K562 (cell line): ENCODE data around the gene REC8. TPM values are rescaled to one million over a fixed set of nuclear protein-coding genes. Genes with fewer than 3 reads are reported as not detected.

ENCODE experiments used
- CBFA2T3 ChIP-seq: fragments of 450-650 bp; IDR thresholded peaks from 2 replicates; pipeline ENCODE4 v1.6.1; 2017
- CXXC5 ChIP-seq: fragments of 250-450 bp; sonication (Bioruptor Pico); IDR thresholded peaks from 2 replicates; pipeline ENCODE4 v1.8.0; 2022; ENCODE audit warnings: inconsistent platforms, mild to moderate bottlenecking, moderate library complexity
- DEAF1 ChIP-seq: fragments of 450-650 bp; formaldehyde crosslinking; IDR thresholded peaks from 2 replicates; pipeline ENCODE4 v1.4.0; 2020; ENCODE audit warnings: mild to moderate bottlenecking, moderate library complexity
- ETV1 ChIP-seq: fragments of 450-650 bp; conservative IDR thresholded peaks from 2 replicates; pipeline ENCODE4 v1.6.1; 2016; ENCODE audit warnings: missing genetic modification characterization, control low read depth, low read depth, missing compliant biosample characterization
- HSF4 ChIP-seq: fragments of 250-450 bp; sonication (Bioruptor Pico); IDR thresholded peaks from 2 replicates; pipeline ENCODE4 v2.1.2; 2022; ENCODE audit warnings: mild to moderate bottlenecking, moderate library complexity, borderline replicate concordance
- KLF13 ChIP-seq: fragments of 450-650 bp; IDR thresholded peaks from 2 replicates; pipeline ENCODE4 v1.6.1; 2016; ENCODE audit warnings: missing genetic modification characterization, low read depth, mild to moderate bottlenecking, missing compliant biosample characterization, moderate library complexity, borderline replicate concordance
- KLF16 ChIP-seq: IDR thresholded peaks from 2 replicates; pipeline ENCODE4 v1.6.1; 2016; ENCODE audit warnings: antibody characterized with exemption
- MAFK ChIP-seq: IDR thresholded peaks from 2 replicates; pipeline ENCODE4 v1.6.1; 2011; ENCODE audit warnings: low read length, improper control_type of control experiment
- MBD1 ChIP-seq: fragments of 250-450 bp; sonication (Bioruptor Pico); IDR thresholded peaks from 2 replicates; pipeline ENCODE4 v1.8.0; 2022; ENCODE audit warnings: inconsistent platforms
- MCM2 ChIP-seq: fragments of 450-650 bp; IDR thresholded peaks from 2 replicates; pipeline ENCODE4 v1.6.1; 2017; ENCODE audit warnings: low read depth, mild to moderate bottlenecking
- MITF ChIP-seq: IDR thresholded peaks from 2 replicates; pipeline ENCODE4 v1.6.1; 2014; ENCODE audit warnings: antibody characterized with exemption
- NONO ChIP-seq, 2 experiments: fragments of 200-400 bp in 1 of 2; fragments of 450-650 bp in 1 of 2; formaldehyde crosslinking in 1 of 2; IDR thresholded peaks; 2 replicates each; pipeline ENCODE4 v1.6.1; 2017; ENCODE audit warnings: low read depth in 2 of 2, mild to moderate bottlenecking in 2 of 2, moderate library complexity in 2 of 2, low read length in 1 of 2
- NR2C1 ChIP-seq, 2 experiments: fragments of 450-650 bp; IDR thresholded peaks; 2 replicates each; pipeline ENCODE4 v1.6.1; 2017; ENCODE audit warnings: mild to moderate bottlenecking in 2 of 2, antibody characterized with exemption in 1 of 2, inconsistent platforms in 1 of 2, missing compliant biosample characterization in 1 of 2, missing genetic modification characterization in 1 of 2
- RBM15 ChIP-seq: fragments of 200-400 bp; formaldehyde crosslinking; IDR thresholded peaks from 2 replicates; pipeline ENCODE4 v1.6.1; 2018; ENCODE audit warnings: mild to moderate bottlenecking, low read length, moderate library complexity; ENCODE audit not compliant: insufficient read depth
- RNF2 ChIP-seq: sonication (generic); IDR thresholded peaks from 2 replicates; pipeline ENCODE4 v1.6.1; 2016
- SMAD4 ChIP-seq: fragments of 250-450 bp; sonication (Bioruptor Pico); conservative IDR thresholded peaks from 2 replicates; pipeline ENCODE4 v1.8.0; 2021; ENCODE audit warnings: inconsistent platforms, mild to moderate bottlenecking, moderate library complexity
- SNRNP70 ChIP-seq: fragments of 200-400 bp; formaldehyde crosslinking; optimal IDR thresholded peaks from 2 replicates; pipeline ENCODE3; 2017; ENCODE audit warnings: low read depth, low read length
- SRSF3 ChIP-seq: fragments of 200-400 bp; formaldehyde crosslinking; IDR thresholded peaks from 2 replicates; pipeline ENCODE4 v1.6.1; 2016; ENCODE audit warnings: mild to moderate bottlenecking, low read length, moderate library complexity; ENCODE audit not compliant: insufficient read depth
- TBP ChIP-seq: optimal IDR thresholded peaks from 2 replicates; pipeline ENCODE3; 2011; ENCODE audit warnings: low read depth, low read length, improper control_type of control experiment
- TCF3 ChIP-seq: sonication (generic); formaldehyde crosslinking; IDR thresholded peaks from 2 replicates; pipeline ENCODE4 v1.4.0; 2020; ENCODE audit warnings: mild to moderate bottlenecking, missing genetic modification reagents
- TCFL5 ChIP-seq: fragments of 250-450 bp; sonication (Bioruptor Pico); conservative IDR thresholded peaks from 2 replicates; pipeline ENCODE4 v1.6.1; 2021; ENCODE audit warnings: mild to moderate bottlenecking, moderate library complexity, matching md5 sums
- THRA ChIP-seq: fragments of 450-650 bp; IDR thresholded peaks from 2 replicates; pipeline ENCODE4 v1.6.1; 2017; ENCODE audit warnings: mild to moderate bottlenecking, moderate library complexity
- ZEB2 ChIP-seq: fragments of 450-650 bp; IDR thresholded peaks from 2 replicates; pipeline ENCODE4 v1.6.1; 2016
- polyA plus RNA-seq, 8 experiments: library from polyadenylated mRNA; depleted of rRNA in 4 of 8; stranded (reverse) in 5 of 8; unstranded in 3 of 8; fragments of >200 nt; fragmentation: Nextera tagmentation in 2 of 8; fragmentation: Illumina TruSeq in 1 of 8; extraction: Ambion mirVana in 2 of 8; extraction: Trizol in 1 of 8; gene quantifications; 2 replicates each; pipeline versions ENCODE4 v1.2.1 to v1.2.3, GENCODE V29; 2011 to 2014; ENCODE audit warnings: inconsistent platforms in 1 of 8, missing spikeins in 1 of 8
- total RNA-seq, 7 experiments: library from RNA; depleted of rRNA in 6 of 7; stranded (reverse); fragments of >200 nt in 6 of 7; fragmentation: Illumina TruSeq in 2 of 7; extraction: Trizol in 2 of 7; gene quantifications; 2 replicates each; pipeline versions ENCODE4 v1.2.1 to v1.2.3, GENCODE V29; 2011 to 2021; ENCODE audit warnings: low replicate concordance in 1 of 7

The REC8 gene
- total and polyA plus RNA-seq, 9 of the 15 experiments (the other 6 are each of a cell fraction or from before 2014, with no cell fraction given), result 0.11 to 2.5 (median 0.85) TPM

GRCh38 chr14:24212924-24213865, 41.3 kb downstream of the REC8 start, which contains the start of gene CHMP4A (continued):
- TF ChIP-seq MITF, result no peak
- TF ChIP-seq THRA, result no peak
- no peak for TF ChIP-seq KLF16
- no peak for TF ChIP-seq TCF3 (CRISPR knock-in tag)
- no peak for TF ChIP-seq MCM2
- TF ChIP-seq ETV1 (tag), result 0 out of 2 replicates have a peak, but pooled peaks have one; percentile 33
- no peak for TF ChIP-seq SRSF3
- peak; percentile 61 for TF ChIP-seq TBP
- peak; percentile 21; the same call in 1 of the 2 replicates for TF ChIP-seq DEAF1 (CRISPR knock-in tag)
- TF ChIP-seq MBD1 (CRISPR knock-in tag), result no peak
- TF ChIP-seq KLF13 (tag), result 0 out of 2 replicates have a peak, but pooled peaks have one; percentile 54
- TF ChIP-seq SNRNP70, result no peak
- TF ChIP-seq MAFK, result peak; percentile 8; the same call in 1 of the 2 replicates
- no peak for TF ChIP-seq CBFA2T3
- TF ChIP-seq ZEB2, result no peak
- TF ChIP-seq TCFL5 (CRISPR knock-in tag), result no peak
- no peak for TF ChIP-seq RBM15
- TF ChIP-seq CXXC5 (CRISPR knock-in tag), result peak; percentile 60
- TF ChIP-seq HSF4 (CRISPR knock-in tag), result no peak
- peak; percentile 68 for TF ChIP-seq NR2C1 (IDR thresholded peaks at IDR 0.05)
- no peak for TF ChIP-seq NR2C1 (tag; IDR thresholded peaks at IDR 0.05)
- TF ChIP-seq RNF2, result no peak
- TF ChIP-seq NONO (IDR thresholded peaks at IDR 0.05; ENCODE audit: low read depth in 2 of 2, low read length in 1 of 2), result no peak; a peak in 1 of 4 replicates
- TF ChIP-seq SMAD4 (CRISPR knock-in tag), result peak; percentile 84
